ENCODE results near the gene C1orf159. TPM values are rescaled to one million over a fixed set of nuclear protein-coding genes. Genes with fewer than 3 reads are reported as not detected.

C1orf159 gene
- total RNA-seq, 3 donors from 2014 or later: 18.4 to 25.3 (median 24.0) TPM

DNA sequence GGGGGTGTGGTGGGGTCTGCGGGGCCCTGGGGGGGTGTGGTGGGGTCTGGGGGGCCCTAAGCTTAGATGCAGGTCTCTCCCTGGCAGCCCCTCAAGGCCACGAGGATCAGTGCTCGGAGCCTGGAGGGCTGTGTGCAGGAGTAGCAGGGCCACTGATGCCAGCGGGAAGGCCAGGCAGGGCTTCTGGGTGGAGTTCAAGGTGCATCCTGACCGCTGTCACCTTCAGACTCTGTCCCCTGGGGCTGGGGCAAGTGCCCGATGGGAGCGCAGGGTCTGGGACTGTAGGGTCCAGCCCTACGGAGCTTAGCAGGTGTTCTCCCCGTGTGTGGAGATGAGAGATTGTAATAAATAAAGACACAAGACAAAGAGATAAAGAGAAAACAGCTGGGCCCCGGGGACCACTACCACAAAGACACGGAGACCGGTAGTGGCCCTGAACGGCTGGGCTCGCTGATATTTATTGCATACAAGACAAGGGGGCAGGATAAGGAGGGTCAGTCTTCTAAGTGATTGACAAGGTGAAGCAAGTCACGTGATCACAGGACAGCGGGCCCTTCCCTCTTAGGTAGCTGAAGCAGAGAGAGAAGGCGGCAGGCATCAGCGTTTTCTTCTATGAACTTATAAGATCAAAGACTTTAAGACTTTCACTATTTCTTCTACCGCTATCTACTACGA is 50.5 kb downstream of the C1orf159 start:
- intact Hi-C loops (cut with DNase I, micrococcal nuclease): loop anchor here in 1 of 2 donors (10.0 kb wide), 1 partner anchor 81 kb away; the partner anchor contains the start of gene PERM1
- Histone ChIP-seq H3K9me3 (no peaks in the 10 kb centered on the region), H3K4me1 (ENCODE audit: low read depth) (peaks cover 26% of the 10 kb centered on the region), H3K4me3 (no peak overlapping the region), H3K36me3 (ENCODE audit: low read depth) (no peaks in the 10 kb centered on the region)
- no peak for ATAC-seq
- TF ChIP-seq, protein P1, sequence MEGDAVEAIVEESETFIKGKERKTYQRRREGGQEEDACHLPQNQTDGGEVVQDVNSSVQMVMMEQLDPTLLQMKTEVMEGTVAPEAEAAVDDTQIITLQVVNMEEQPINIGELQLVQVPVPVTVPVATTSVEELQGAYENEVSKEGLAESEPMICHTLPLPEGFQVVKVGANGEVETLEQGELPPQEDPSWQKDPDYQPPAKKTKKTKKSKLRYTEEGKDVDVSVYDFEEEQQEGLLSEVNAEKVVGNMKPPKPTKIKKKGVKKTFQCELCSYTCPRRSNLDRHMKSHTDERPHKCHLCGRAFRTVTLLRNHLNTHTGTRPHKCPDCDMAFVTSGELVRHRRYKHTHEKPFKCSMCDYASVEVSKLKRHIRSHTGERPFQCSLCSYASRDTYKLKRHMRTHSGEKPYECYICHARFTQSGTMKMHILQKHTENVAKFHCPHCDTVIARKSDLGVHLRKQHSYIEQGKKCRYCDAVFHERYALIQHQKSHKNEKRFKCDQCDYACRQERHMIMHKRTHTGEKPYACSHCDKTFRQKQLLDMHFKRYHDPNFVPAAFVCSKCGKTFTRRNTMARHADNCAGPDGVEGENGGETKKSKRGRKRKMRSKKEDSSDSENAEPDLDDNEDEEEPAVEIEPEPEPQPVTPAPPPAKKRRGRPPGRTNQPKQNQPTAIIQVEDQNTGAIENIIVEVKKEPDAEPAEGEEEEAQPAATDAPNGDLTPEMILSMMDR (IDR thresholded peaks at IDR 0.05): no peak
- no peak for DNase-seq

DNA sequence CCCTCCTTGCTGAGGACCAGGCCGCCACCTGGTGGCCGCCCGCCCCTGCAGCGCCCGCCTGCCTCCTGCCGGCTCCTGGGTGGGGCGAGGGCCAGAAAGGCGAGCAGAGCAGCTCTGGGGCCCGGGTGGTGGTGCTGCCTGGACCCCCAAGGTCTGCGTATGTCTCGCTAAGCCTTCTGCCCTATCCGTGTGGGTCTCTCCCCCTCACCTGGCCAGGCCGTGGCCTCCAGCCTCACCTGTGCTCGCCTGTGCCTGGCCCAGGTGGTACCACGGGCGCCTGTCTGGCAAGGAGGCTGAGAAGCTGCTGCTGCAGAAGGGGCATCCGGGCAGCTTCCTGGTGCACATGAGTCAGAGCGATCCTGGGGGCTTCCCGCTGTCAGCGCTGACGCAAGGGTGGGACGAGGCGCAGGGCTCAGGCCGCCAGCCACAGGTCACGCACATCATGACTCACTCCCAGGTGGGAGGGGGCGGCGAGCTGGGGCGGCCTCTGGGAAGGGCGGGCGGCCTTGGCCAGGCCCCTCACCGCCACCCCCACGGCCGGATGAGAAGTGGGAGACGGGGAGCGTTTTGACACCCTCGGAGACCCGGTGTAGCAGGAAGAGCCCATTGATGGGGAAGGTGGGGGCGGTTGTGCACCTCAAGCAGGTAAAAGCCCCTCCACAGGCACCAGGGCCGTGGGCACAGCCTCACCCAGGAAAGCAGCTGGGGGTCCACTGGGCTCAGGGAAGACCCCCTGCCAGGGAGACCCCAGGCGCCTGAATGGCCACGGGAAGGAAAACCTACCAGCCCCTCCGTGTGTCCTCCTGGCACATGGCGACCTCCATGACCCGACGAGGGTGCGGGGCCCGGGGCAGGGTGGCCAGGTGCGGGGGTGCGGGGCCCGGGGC is 51.7 kb downstream of the C1orf159 start:
- TF ChIP-seq, protein P1 (IDR thresholded peaks at IDR 0.05): peak; percentile 78
- Histone ChIP-seq H3K36me3 (ENCODE audit: low read depth) (no peaks in the 10 kb centered on the region), H3K4me1 (ENCODE audit: low read depth) (peaks cover 29% of the 10 kb centered on the region), H3K9me3 (no peaks in the 10 kb centered on the region), H3K4me3 (no peak overlapping the region)
- intact Hi-C loops (cut with DNase I, micrococcal nuclease): loop anchor here (5.0 to 10.0 kb wide), 2 partner anchors 77 to 79 kb away; partner anchors contain the start of gene PERM1 (in 1 of the 2)
- peak; percentile 51 for ATAC-seq
- peak in 2 of 3 donors; percentile 80 to 85 for DNase-seq

DNA sequence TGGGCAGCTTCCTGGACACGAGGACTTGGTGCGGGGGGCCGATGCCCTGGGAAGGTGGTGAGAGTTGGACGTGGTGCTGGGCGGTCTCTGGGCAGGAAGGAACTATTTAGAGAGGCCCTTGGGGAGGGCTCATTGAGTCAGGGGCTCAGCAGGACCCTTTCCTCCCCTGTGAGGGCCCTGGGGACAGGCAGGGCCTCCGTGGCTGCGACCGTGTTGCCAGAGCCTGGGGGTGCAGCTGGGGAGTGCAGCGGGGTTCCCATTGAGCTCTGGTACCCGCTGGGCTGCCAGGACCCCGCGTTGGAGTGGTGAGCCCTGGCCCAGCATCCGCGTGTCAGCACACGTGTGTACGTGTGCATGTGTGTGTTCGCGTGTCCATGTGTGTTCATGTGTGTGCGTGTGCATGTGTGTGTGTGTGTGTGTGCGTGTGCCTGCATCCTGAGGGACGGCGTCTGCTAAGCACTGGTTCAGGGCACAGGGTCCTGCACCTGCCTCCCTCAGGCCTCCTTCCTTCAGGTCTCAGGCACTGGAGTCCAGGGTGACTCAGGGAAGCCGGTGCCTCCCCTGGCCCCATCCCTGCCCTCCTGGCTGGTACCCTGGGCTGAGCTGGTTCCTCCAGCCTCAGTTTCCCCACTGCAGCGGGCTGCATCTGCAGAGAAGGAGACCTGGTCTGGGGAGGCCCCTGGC is 52.5 kb downstream of the C1orf159 start:
- TF ChIP-seq, protein P1 (IDR thresholded peaks at IDR 0.05): no peak
- ATAC-seq (no peak), DNase-seq (no peak)
- H3K4me1 ChIP-seq (ENCODE audit: low read depth): peaks cover 32% of the 10 kb centered on the region
- no peak overlapping the region for H3K4me3 ChIP-seq
- H3K9me3 ChIP-seq: no peaks in the 10 kb centered on the region
- intact Hi-C loops (cut with DNase I, micrococcal nuclease): loop anchor here (5.0 to 10.0 kb wide), 2 partner anchors 76 to 79 kb away; partner anchors contain the start of gene PERM1 (in 1 of the 2)
- H3K36me3 ChIP-seq (ENCODE audit: low read depth): no peaks in the 10 kb centered on the region

GRCh38 chr1:1062348-1063163 is 53.3 kb downstream of the C1orf159 start:
- H3K4me3 ChIP-seq: no peak overlapping the region
- ATAC-seq (no peak), DNase-seq (no peak)
- intact Hi-C loops (cut with DNase I, micrococcal nuclease): loop anchor here (5.0 to 10.0 kb wide), 2 partner anchors 75 to 78 kb away; partner anchors contain the start of gene PERM1 (in 1 of the 2)
- H3K36me3 ChIP-seq (ENCODE audit: low read depth): no peaks in the 10 kb centered on the region
- peaks cover 28% of the 10 kb centered on the region for H3K4me1 ChIP-seq (ENCODE audit: low read depth)
- TF ChIP-seq, protein P1 (IDR thresholded peaks at IDR 0.05): no peak
- H3K9me3 ChIP-seq: no peaks in the 10 kb centered on the region
